H9 (cell line): Measurements from ENCODE around the gene LCN2. TPM values are rescaled to one million over a fixed set of nuclear protein-coding genes. Genes with fewer than 3 reads are reported as not detected.
A peak's percentile ranks its signal among the peaks of the same experiment; 100 is the strongest.

Experiments
- DNase-seq: peaks from one replicate; pipeline ENCODE4 v3.0.0-alpha.2; 2017
- H2AFZ ChIP-seq: one replicate; pipeline ENCODE4 v1.6.1; 2013; ENCODE audit warnings: mild to moderate bottlenecking, low read length, control low read depth, moderate library complexity
- H2AK5ac ChIP-seq: 2 replicates; pipeline ENCODE4 v1.6.1; 2013; ENCODE audit warnings: low read length, control low read depth, mixed read lengths; ENCODE audit not compliant: insufficient read length
- H2BK120ac ChIP-seq: one replicate; pipeline ENCODE4 v1.6.1; 2013; ENCODE audit warnings: low read depth, mild to moderate bottlenecking, low read length, control low read depth, inconsistent platforms; ENCODE audit not compliant: poor library complexity, severe bottlenecking
- H2BK12ac ChIP-seq: 2 replicates; pipeline ENCODE4 v1.6.1; 2013; ENCODE audit warnings: low read length, control low read depth, mixed read lengths, low read depth; ENCODE audit not compliant: insufficient read length
- H2BK15ac ChIP-seq: 2 replicates; pipeline ENCODE4 v1.6.1; 2013; ENCODE audit warnings: low read depth, low read length, control low read depth
- H2BK20ac ChIP-seq: one replicate; pipeline ENCODE4 v1.6.1; 2013; ENCODE audit warnings: low read depth, mild to moderate bottlenecking, low read length, control low read depth, inconsistent platforms; ENCODE audit not compliant: poor library complexity, severe bottlenecking
- H2BK5ac ChIP-seq: 2 replicates; pipeline ENCODE4 v1.6.1; 2013; ENCODE audit warnings: low read length, control low read depth, mixed read lengths; ENCODE audit not compliant: insufficient read length
- H3K14ac ChIP-seq: 2 replicates; pipeline ENCODE4 v1.6.1; 2013; ENCODE audit warnings: low read length, control low read depth; ENCODE audit not compliant: insufficient read depth
- H3K18ac ChIP-seq: 2 replicates; pipeline ENCODE4 v1.6.1; 2013; ENCODE audit warnings: low read depth, mild to moderate bottlenecking, mixed read lengths, low read length, control low read depth; ENCODE audit not compliant: insufficient read length
- H3K23ac ChIP-seq: 2 replicates; pipeline ENCODE4 v1.6.1; 2013; ENCODE audit warnings: low read length, control low read depth, mixed read lengths, low read depth; ENCODE audit not compliant: insufficient read length
- H3K23me2 ChIP-seq: 2 replicates; pipeline ENCODE4 v1.6.1; 2013; ENCODE audit warnings: low read depth, mild to moderate bottlenecking, mixed read lengths, low read length, control low read depth; ENCODE audit not compliant: insufficient read length, poor library complexity, severe bottlenecking
- H3K27ac ChIP-seq: 2 replicates; pipeline ENCODE4 v1.5.1; 2013; ENCODE audit warnings: low read length, control low read depth, mixed read lengths, low read depth; ENCODE audit not compliant: insufficient read length
- H3K27me3 ChIP-seq: 2 replicates; pipeline ENCODE4 v1.6.1; 2013; ENCODE audit warnings: low read length, control low read depth, inconsistent platforms; ENCODE audit not compliant: insufficient read depth
- H3K4ac ChIP-seq: 2 replicates; pipeline ENCODE4 v1.6.1; 2013; ENCODE audit warnings: low read depth, mild to moderate bottlenecking, control low read depth, inconsistent platforms, low read length, moderate library complexity
- H3K4me1 ChIP-seq: 2 replicates; pipeline ENCODE4 v1.6.1; 2013; ENCODE audit warnings: low read length, control low read depth, inconsistent platforms; ENCODE audit not compliant: insufficient read depth
- H3K4me2 ChIP-seq: 2 replicates; pipeline ENCODE4 v1.6.1; 2013; ENCODE audit warnings: low read length, control low read depth, mixed read lengths; ENCODE audit not compliant: insufficient read length, insufficient read depth
- H3K56ac ChIP-seq: 2 replicates; pipeline ENCODE4 v1.6.1; 2013; ENCODE audit warnings: low read depth, mild to moderate bottlenecking, mixed read lengths, low read length, control low read depth; ENCODE audit not compliant: insufficient read length
- H3K79me1 ChIP-seq: 2 replicates; pipeline ENCODE4 v1.6.1; 2013; ENCODE audit warnings: low read depth, mild to moderate bottlenecking, moderate library complexity, low read length, control low read depth, inconsistent platforms; ENCODE audit not compliant: insufficient read depth, poor library complexity, severe bottlenecking
- H3K79me2 ChIP-seq: 2 replicates; pipeline ENCODE4 v1.6.1; 2013; ENCODE audit warnings: low read length, control low read depth, inconsistent platforms; ENCODE audit not compliant: insufficient read depth
- H3K9ac ChIP-seq: 2 replicates; pipeline ENCODE4 v1.6.1; 2013; ENCODE audit warnings: low read length, control low read depth, mixed read lengths; ENCODE audit not compliant: insufficient read length; ENCODE audit errors: extremely low read depth
- H3K9me3 ChIP-seq: one replicate; pipeline ENCODE4 v1.6.1; 2013; ENCODE audit warnings: low read depth, low read length, inconsistent platforms; ENCODE audit not compliant: control insufficient read depth
- H3T11ph ChIP-seq: one replicate; pipeline ENCODE4 v1.6.1; 2013; ENCODE audit warnings: mild to moderate bottlenecking, low read length, control low read depth, inconsistent platforms
- H4K20me1 ChIP-seq: one replicate; pipeline ENCODE4 v1.6.1; 2013; ENCODE audit not compliant: control insufficient read depth, insufficient read length, insufficient read depth
- H4K5ac ChIP-seq: 2 replicates; pipeline ENCODE4 v1.6.1; 2013; ENCODE audit warnings: low read depth, mild to moderate bottlenecking, mixed read lengths, low read length, control low read depth; ENCODE audit not compliant: insufficient read length
- H4K8ac ChIP-seq: replicated peaks from 2 replicates; pipeline ENCODE4 v1.6.1; 2013; ENCODE audit warnings: low read length, control low read depth, mixed read lengths, low read depth; ENCODE audit not compliant: insufficient read length
- H4K91ac ChIP-seq: 2 replicates; pipeline ENCODE4 v1.6.1; 2013; ENCODE audit warnings: low read depth, mild to moderate bottlenecking, moderate library complexity, mixed read lengths, low read length, control low read depth; ENCODE audit not compliant: insufficient read length
- H3K27ac Mint-ChIP-seq, 3 experiments: 2 replicates in 2 of 3; 3 replicates in 1 of 3; pipeline ENCODE4 v1.8.0; 2020 to 2021; ENCODE audit warnings: mixed read lengths in 3 of 3, mild to moderate bottlenecking in 1 of 3, moderate library complexity in 1 of 3
- H3K27me3 Mint-ChIP-seq: 2 replicates; pipeline ENCODE4 v1.8.0; 2021; ENCODE audit warnings: low read depth, mild to moderate bottlenecking, moderate library complexity, mixed read lengths
- H3K36me3 Mint-ChIP-seq, 3 experiments: 2 replicates in 2 of 3; 3 replicates in 1 of 3; pipeline ENCODE4 v1.8.0; 2020 to 2021; ENCODE audit warnings: low read depth in 3 of 3, mixed read lengths in 3 of 3; ENCODE audit not compliant: insufficient read depth in 1 of 3
- H3K4me1 Mint-ChIP-seq, 2 experiments: 2 replicates each; pipeline ENCODE4 v1.8.0; 2020; ENCODE audit warnings: mixed read lengths in 2 of 2
- H3K4me3 Mint-ChIP-seq, 2 experiments: 2 replicates in 1 of 2; 3 replicates in 1 of 2; pipeline ENCODE4 v1.8.0; 2020 to 2021; ENCODE audit warnings: mild to moderate bottlenecking in 2 of 2, mixed read lengths in 2 of 2, moderate library complexity in 1 of 2
- H3K9me3 Mint-ChIP-seq, 2 experiments: 2 replicates in 1 of 2; 3 replicates in 1 of 2; pipeline ENCODE4 v1.8.0; 2020; ENCODE audit warnings: mild to moderate bottlenecking in 2 of 2, mixed read lengths in 2 of 2, moderate library complexity in 1 of 2
- CTCF ChIP-seq: fragments of 200-600 bp; sonication (generic); conservative IDR thresholded peaks from 3 replicates; pipeline ENCODE4 v1.8.0; 2021; ENCODE audit warnings: antibody characterized with exemption, mild to moderate bottlenecking
- WGBS: extraction: QIAGEN DNeasy Blood & Tissue Kit; methylation state at CpG from one replicate; pipeline ENCODE4 v1.1.7; 2013; ENCODE audit warnings: missing lambda C conversion rate, low lambda C conversion rate, mixed read lengths; ENCODE audit not compliant: insufficient read length; ENCODE audit errors: extremely low coverage; 5-methylcytosine and 5-hydroxymethylcytosine counted together
- total RNA-seq: library from RNA; stranded (reverse); gene quantifications from 2 replicates; pipeline ENCODE4 v1.2.1, GENCODE V29; 2021

LCN2 gene
- total RNA-seq, 1 experiment from 2014 or later = not detected

DNA sequence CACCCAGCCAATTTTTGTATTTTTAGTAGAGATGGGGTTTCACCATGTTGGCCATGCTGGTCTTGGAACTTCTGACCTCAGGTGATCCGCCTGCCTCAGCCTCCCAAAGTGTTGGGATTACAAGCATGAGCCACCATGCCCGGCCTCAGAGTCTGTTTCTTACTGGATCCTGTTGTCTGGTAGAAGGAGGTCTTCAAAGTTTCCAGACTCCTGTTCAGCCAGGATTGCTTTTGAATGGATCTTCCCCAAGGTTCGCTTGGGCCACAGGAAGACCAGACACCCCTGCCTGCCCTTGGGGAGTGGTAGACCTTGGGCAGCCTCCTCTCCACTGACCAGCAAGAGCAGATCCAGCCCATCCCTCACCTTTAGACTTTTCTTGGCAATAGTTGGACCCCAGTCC is 7.6 kb upstream of the LCN2 start:
- no CpG with 5 or more reads among the region's 3 CpGs for WGBS
- TF ChIP-seq CTCF = no peak
- Mint-ChIP-seq H3K4me1 (peaks cover 12 to 15% of the 10 kb centered on the region in 2 experiments), H3K9me3 (no peaks in the 10 kb centered on the region), H3K36me3 (no peaks in the 10 kb centered on the region), H3K4me3 (no peak overlapping the region), H3K27ac (no peak overlapping the region), H3K27me3 (peaks cover 7% of the 10 kb centered on the region; the same call in 1 of the 2 replicates)
- Histone ChIP-seq H2BK120ac (no peak overlapping the region), H2BK12ac (no peak overlapping the region), H2AFZ (no peak overlapping the region), H4K5ac (no peak overlapping the region), H3T11ph (no peak overlapping the region), H2BK20ac (no peak overlapping the region), H3K79me2 (no peaks in the 10 kb centered on the region), H4K8ac (no peak overlapping the region), H3K4me1 (no peaks in the 10 kb centered on the region), H4K20me1 (no peaks in the 10 kb centered on the region), H2BK15ac (no peak overlapping the region), H2BK5ac (no peak overlapping the region), H3K23ac (no peak overlapping the region), H2AK5ac (no peak overlapping the region), H3K23me2 (no peaks in the 10 kb centered on the region), H3K4ac (no peak overlapping the region), H3K56ac (no peak overlapping the region), H3K14ac (no peak overlapping the region), H3K27me3 (no peaks in the 10 kb centered on the region), H4K91ac (no peak overlapping the region), H3K27ac (no peak overlapping the region), H3K9me3 (no peaks in the 10 kb centered on the region), H3K79me1 (no peaks in the 10 kb centered on the region), H3K4me2 (no peak overlapping the region), H3K9ac (no peak overlapping the region), H3K18ac (no peak overlapping the region)
- peak; percentile 20 for DNase-seq
